Pons (tissue), 1 donor: Measurements from ENCODE around the gene HOXC11.

ENCODE experiments used
- DNase-seq: peaks from one replicate; pipeline ENCODE4 v3.0.0-alpha.2; 2016; ENCODE audit warnings: low spot score

Gene HOXC11

GRCh38 chr12:53973236-53974042 is 513 bp downstream of the HOXC11 start:
- DNase-seq = no peak

- no peak for DNase-seq
Observed at GRCh38 chr12:53974084-53975063, 1.4 kb downstream of the HOXC11 start, which contains the start of gene HOTAIR. TSS of gene HOTAIR (minus strand) at chr12:53974954.

- DNase-seq = no peak
Observed at GRCh38 chr12:53975064-53975471, 2.1 kb downstream of the HOXC11 start.

GRCh38 chr12:53975479-53976152 is 2.7 kb downstream of the HOXC11 start:
- no peak for DNase-seq

- DNase-seq = no peak
Observed at GRCh38 chr12:53976172-53976822, 3.4 kb downstream of the HOXC11 start.

GRCh38 chr12:53976823-53977595 is 4.1 kb downstream of the HOXC11 start:
- DNase-seq = no peak

- no peak for DNase-seq
Observed at GRCh38 chr12:53977596-53978445, 4.9 kb downstream of the HOXC11 start.

- DNase-seq = no peak
Observed at GRCh38 chr12:53978477-53979356, 5.8 kb downstream of the HOXC11 start.

GRCh38 chr12:53980104-53980801 is 7.3 kb downstream of the HOXC11 start:
- DNase-seq = no peak

- DNase-seq = no peak
Observed at GRCh38 chr12:53980802-53981496, 8.0 kb downstream of the HOXC11 start.

- DNase-seq = no peak
Observed at GRCh38 chr12:53981634-53982565, 9.0 kb downstream of the HOXC11 start.

GRCh38 chr12:53982648-53983567 is 10.0 kb downstream of the HOXC11 start:
- no peak for DNase-seq

GRCh38 chr12:53983568-53983949 is 10.6 kb downstream of the HOXC11 start:
- peak; percentile 6 for DNase-seq

- DNase-seq = no peak
Observed at GRCh38 chr12:53983950-53984572, 11.1 kb downstream of the HOXC11 start.
